GM23248 (cell line): ENCODE measurements around the gene PCNX4.

Experiments used
- EZH2 ChIP-seq: fragments of 200-600 bp; sonication (generic); IDR thresholded peaks from 2 replicates; pipeline ENCODE4 v1.6.1; 2018; ENCODE audit warnings: antibody characterized with exemption, mild to moderate bottlenecking; ENCODE audit not compliant: insufficient read depth, poor library complexity, severe bottlenecking
- EZH2phosphoT487 ChIP-seq: fragments of 200-600 bp; sonication (generic); IDR thresholded peaks from 2 replicates; pipeline ENCODE4 v1.6.1; 2018; ENCODE audit warnings: antibody characterized with exemption, moderate library complexity, mild to moderate bottlenecking, low read depth; ENCODE audit not compliant: insufficient read depth

- TF ChIP-seq EZH2 (no peak), EZH2phosphoT487 (no peak)
Observed at GRCh38 chr14:60102389-60102788, 10.7 kb downstream of the PCNX4 start.
